ENCODE data around the gene GPRIN3. TPM values are rescaled to one million over a fixed set of nuclear protein-coding genes. Genes with fewer than 3 reads are reported as not detected.

GPRIN3 gene
- total and polyA plus RNA-seq, 3 donors from 2014 or later, result 0.58 to 2.5 (median 2.2) TPM

DNA sequence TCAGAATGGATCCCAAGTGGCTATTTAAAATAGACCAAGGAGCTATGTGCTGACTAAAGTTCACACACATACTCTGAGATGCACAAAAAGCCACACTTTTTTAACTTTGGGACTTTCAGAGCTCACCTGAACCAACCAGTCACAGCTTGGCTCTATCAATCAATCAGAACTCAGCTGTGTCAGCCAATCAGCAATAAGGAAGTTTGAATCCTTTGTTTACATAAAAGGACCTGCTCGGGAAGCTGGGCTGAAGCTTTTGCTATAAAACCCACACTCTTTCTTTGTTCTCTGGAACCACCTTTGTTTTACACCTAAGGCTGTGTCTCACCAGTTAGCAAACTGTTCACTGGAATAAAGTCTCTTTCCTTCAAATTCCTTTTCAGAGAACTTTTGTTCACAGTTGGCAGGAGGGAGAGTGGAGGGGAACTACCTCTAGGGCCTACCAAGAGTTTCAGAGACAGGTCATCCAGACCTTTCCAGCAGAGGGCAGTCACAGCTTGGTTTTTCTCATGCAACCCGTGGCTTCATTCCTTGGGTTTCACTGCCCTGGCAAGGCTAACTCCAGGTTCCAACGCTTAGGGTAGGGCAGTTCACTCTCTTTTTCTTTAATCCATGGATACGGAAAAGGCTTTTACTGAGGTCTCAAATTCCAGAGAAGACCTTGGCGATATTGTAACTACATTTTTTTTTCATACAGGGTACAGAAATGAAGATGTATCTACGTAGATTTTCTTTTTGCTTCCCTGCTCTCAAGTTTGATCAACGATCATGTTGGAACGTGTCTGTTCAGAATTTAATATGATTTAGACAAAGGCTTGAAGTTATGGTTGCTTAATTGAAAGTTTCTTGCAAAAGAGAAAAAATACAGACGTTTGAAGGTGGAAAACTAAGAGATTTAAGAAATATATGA is 80.7 kb downstream of the GPRIN3 start:
- Histone ChIP-seq H3K36me3 (ENCODE audit: low read depth, missing control alignments) (no peaks in the 10 kb centered on the region), H3K27me3 (no peaks in the 10 kb centered on the region), H3K27ac (no peak overlapping the region), H3K9me3 (no peaks in the 10 kb centered on the region), H3K4me1 (no peaks in the 10 kb centered on the region), H3K4me3 (no peak overlapping the region)
- 22 to 33% methylated on average over 9 of the region's 9 CpGs for WGBS, 2 donors
- intact Hi-C loops (cut with DNase I; ENCODE audit: low total_unique reads), result loop anchor here (5.0 kb wide), 1 partner anchor 210 kb away; no protein-coding TSS in a partner anchor
- TF ChIP-seq, protein P1, sequence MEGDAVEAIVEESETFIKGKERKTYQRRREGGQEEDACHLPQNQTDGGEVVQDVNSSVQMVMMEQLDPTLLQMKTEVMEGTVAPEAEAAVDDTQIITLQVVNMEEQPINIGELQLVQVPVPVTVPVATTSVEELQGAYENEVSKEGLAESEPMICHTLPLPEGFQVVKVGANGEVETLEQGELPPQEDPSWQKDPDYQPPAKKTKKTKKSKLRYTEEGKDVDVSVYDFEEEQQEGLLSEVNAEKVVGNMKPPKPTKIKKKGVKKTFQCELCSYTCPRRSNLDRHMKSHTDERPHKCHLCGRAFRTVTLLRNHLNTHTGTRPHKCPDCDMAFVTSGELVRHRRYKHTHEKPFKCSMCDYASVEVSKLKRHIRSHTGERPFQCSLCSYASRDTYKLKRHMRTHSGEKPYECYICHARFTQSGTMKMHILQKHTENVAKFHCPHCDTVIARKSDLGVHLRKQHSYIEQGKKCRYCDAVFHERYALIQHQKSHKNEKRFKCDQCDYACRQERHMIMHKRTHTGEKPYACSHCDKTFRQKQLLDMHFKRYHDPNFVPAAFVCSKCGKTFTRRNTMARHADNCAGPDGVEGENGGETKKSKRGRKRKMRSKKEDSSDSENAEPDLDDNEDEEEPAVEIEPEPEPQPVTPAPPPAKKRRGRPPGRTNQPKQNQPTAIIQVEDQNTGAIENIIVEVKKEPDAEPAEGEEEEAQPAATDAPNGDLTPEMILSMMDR (IDR thresholded peaks at IDR 0.05), result peak; percentile 58 to 61 (median 59)
- TF ChIP-seq POLR2A (IDR thresholded peaks at IDR 0.05), result no peak
- peak; percentile 92 for DNase-seq

DNA sequence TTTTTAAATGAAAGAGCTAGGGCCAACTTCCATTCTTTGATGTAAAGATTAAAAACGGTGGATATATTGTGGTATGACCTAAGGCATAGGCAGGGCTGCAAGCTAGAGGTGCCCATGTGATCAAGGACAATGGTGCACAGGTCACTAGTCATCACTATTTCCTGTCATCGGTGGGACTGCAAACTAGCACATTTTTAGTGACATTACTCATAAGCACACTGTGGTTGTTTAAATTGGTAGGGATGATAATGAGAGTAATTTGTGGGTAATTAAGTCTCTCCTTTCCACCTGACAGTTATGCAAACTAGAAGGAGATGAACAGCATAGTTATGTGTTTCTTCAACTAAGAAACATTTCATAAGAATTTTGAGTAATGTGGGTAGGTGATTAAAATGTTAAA is 85.4 kb downstream of the GPRIN3 start:
- H3K9me3 ChIP-seq, result no peaks in the 10 kb centered on the region
- intact Hi-C loops (cut with DNase I; ENCODE audit: low total_unique reads), result no loop called here
- WGBS, 2 donors, result 62 to 80% methylated on average over 2 of the region's 2 CpGs
- H3K4me1 ChIP-seq, result no peaks in the 10 kb centered on the region
- H3K36me3 ChIP-seq (ENCODE audit: low read depth, missing control alignments), result no peaks in the 10 kb centered on the region
- no peak overlapping the region for H3K4me3 ChIP-seq
- no peak for TF ChIP-seq POLR2A (IDR thresholded peaks at IDR 0.05)
- TF ChIP-seq, protein P1 (IDR thresholded peaks at IDR 0.05), result no peak
- no peaks in the 10 kb centered on the region for H3K27me3 ChIP-seq
- H3K27ac ChIP-seq, result no peak overlapping the region
- no peak for DNase-seq

DNA sequence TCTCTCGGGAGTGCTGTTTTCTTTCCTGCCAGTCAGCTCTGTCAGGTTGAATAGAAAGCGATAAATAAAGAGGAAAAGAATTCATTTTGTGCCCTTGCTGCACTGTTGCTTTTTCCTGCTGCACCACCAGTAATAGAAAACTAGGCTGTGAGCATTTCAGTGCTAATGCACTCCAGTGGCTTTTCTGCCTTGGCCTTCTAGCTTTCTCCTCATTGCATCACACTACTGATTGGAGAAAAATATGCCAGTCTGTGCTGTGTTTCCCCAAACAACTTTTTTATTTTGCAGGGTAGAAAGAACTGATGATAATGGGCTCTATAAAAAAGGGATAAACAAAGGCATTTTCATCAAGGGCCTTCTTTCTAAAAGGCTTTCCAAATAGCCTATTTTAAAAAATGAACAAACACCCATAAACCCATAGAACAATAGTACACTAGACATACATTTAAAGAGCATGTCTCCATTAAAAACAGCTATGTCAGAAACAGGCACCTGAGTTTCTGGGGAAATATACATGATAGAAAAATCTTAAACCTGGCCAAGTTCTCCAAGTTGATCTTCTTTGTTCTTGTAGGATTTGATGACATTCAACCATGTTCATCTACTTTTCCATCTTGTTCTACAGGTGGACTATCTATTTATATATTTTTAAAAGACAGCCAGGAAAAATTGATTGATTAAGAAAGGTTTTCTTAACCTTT is 86.3 kb downstream of the GPRIN3 start:
- H3K27ac ChIP-seq, result no peak overlapping the region
- H3K9me3 ChIP-seq, result no peaks in the 10 kb centered on the region
- no peaks in the 10 kb centered on the region for H3K27me3 ChIP-seq
- H3K36me3 ChIP-seq (ENCODE audit: low read depth, missing control alignments), result no peaks in the 10 kb centered on the region
- 86 to 93% methylated on average over 2 of the region's 2 CpGs for WGBS, 2 donors
- DNase-seq, result no peak
- no peak overlapping the region for H3K4me3 ChIP-seq
- intact Hi-C loops (cut with DNase I; ENCODE audit: low total_unique reads), result no loop called here
- no peaks in the 10 kb centered on the region for H3K4me1 ChIP-seq
- TF ChIP-seq POLR2A (IDR thresholded peaks at IDR 0.05), result no peak
- TF ChIP-seq, protein P1 (IDR thresholded peaks at IDR 0.05), result no peak

DNA sequence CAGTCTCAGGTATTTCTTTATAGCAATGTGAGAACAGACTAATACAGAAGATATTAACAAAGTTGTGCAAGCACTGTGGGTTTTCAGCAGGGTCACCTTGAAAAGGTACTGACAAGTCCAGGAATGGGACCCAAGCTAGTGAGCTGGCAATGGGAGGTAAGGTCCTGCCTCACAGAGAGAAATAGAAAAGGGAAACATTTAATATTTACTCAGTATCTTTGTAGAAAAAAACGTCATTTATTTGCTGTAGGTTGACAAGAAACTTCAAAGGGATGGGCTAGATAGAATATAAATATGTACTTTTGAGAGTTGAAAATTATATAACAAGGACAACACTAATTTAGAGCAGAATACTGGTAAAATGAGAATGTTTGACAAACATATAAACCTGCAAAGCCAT is 89.0 kb downstream of the GPRIN3 start:
- TF ChIP-seq POLR2A (IDR thresholded peaks at IDR 0.05), result no peak
- TF ChIP-seq, protein P1 (IDR thresholded peaks at IDR 0.05), result no peak
- H3K27me3 ChIP-seq, result no peaks in the 10 kb centered on the region
- no peak overlapping the region for H3K4me3 ChIP-seq
- no peak overlapping the region for H3K27ac ChIP-seq
- intact Hi-C loops (cut with DNase I; ENCODE audit: low total_unique reads), result no loop called here
- 69 to 77% methylated on average over 1 of the region's 1 CpG for WGBS, 2 donors
- no peaks in the 10 kb centered on the region for H3K4me1 ChIP-seq
- no peaks in the 10 kb centered on the region for H3K9me3 ChIP-seq
- no peaks in the 10 kb centered on the region for H3K36me3 ChIP-seq (ENCODE audit: low read depth, missing control alignments)
- no peak for DNase-seq

Data from testis (tissue), 3 donors.